Right kidney (tissue), 1 donor: ENCODE measurements around the gene ACP1.

Experiments used
- DNase-seq: peaks from one replicate; pipeline ENCODE4 v3.0.0-alpha.2; 2016

The ACP1 gene

DNA sequence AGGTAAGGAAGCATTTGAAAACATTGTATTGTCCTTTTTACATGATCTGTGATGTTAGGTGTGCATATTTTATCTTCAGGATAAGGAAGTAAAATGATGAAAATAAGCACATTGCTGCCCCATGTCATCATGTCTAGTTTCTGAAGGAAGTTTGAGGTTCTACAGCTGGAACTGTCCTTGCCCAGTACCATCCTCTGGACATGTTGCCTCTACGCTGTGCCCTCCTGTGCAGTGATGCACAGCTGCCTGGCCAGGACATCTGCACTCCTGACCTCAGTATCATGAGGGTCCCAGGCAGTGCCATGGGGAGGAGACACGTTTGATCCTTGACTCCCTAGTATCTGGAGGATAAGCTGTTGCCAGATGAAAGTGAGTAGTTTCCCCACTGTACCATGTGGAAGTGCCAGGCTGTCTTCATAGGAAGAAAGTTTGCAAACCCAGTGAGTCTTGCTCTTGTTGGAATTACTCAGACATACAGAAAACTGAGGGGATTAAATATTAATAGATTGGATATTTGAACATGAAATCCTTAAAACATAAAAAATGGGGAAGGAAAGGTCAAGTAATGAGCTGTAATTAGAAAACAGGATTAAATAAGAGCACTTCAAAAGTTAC is 13.7 kb downstream of the ACP1 start:
- no peak for DNase-seq

DNA sequence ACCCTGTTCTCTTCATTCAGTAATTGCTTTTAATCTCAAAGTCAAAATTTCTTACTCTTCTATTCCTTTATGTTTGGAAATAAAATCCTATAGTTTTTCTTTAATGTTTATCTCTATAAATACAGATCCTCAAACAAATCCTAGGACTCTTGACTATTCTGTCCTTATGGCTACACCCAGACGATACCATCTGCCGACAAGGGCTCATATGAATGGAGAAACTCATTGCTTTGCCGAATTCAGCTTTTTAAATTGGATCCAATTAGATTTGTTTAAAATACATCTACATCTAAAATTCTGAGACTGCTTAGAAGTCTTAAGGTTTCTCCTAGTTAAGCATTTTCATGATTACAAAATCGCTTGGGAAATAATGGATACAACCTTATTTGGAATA is 14.2 kb downstream of the ACP1 start:
- DNase-seq: no peak

DNA sequence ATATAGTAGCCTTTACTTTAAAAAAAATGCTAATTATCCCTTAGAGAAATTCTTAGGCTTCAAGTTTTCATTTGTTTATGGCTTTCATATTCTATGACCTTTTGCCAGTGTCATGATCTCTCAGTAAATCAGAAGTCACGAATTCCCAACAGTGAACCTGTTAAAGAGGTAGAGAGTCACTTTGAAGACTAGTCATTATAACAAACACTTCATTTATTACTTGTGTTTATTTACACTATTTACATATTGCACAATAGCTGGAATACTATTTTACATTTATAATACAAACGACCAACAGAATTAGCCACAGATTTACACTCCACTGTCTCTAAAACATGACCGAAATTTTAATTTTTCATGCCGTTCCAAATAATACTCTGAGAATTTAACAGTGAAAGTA is 14.6 kb downstream of the ACP1 start:
- DNase-seq: no peak

DNA sequence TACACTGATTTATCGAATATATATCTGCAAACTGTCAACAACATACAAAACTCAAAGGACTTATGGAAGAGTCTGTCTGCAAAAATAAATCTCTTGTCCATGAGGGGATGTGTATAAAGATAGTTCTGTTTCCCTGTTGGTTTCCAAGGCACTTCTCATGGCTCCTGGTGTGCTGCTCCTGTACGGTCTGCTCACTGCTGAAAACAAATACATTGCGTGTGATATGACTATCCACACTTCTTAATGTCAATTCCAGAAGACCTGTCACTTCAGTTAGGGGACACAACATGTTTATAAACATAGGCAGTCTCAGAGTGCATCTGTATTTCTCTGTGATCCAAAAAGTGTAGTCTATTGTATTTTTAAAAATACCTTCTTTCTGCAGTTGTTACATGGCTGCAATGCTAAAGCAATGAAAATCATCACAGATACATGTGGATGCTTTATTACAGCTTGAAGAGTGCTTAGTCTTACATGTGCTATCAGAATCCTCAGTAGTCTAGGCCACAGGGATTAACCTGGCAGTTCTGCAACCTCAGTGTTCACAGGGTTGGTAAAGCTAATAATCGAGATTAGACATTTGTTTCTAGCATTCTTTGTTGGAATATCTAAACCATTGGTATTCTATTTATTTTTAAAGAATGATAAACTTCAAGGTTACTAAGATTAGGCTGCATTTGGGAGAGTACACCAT is 15.4 kb downstream of the ACP1 start:
- DNase-seq: no peak

DNA sequence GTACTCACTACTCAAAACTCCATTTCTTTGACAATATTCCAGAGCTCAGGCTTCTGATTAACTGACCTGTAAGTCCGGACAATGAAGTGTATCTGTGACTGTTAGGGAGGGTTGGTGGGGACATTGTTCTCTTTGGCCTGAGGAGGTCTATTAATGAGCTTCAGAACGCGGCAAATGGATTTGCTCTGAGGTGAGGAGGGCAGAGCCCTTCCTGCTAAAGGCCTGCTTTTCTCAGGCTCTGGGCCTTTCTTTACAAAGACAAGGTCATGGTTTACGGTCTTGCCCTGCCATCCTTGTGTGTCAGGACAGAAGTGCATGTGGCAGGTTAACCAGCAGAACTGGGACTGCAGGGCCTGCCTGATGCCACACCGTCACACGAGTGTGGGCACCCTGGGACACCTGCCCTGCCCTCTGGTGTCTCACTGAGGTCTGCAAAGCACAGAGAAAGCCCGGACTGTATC is 15.9 kb downstream of the ACP1 start:
- no peak for DNase-seq

DNA sequence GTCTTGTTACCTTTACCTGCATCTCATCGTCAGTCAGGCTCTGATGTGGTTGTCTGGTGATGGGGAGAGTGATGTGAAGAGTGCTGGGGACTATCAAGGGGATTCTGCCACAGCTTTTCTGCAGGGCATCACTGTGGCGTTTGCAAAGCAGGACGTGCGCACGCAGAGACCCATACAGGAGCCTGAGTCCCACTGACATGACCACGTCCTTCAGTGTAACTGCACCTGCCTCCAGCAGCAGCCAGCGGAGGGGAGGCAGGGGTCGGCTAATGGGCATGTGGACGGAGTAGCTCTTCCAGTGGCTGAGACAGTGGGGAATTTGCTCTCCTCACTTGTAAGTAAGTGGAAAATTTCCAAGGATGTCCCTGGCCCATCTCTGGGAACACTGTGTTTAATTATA is 16.6 kb downstream of the ACP1 start:
- DNase-seq: no peak

DNA sequence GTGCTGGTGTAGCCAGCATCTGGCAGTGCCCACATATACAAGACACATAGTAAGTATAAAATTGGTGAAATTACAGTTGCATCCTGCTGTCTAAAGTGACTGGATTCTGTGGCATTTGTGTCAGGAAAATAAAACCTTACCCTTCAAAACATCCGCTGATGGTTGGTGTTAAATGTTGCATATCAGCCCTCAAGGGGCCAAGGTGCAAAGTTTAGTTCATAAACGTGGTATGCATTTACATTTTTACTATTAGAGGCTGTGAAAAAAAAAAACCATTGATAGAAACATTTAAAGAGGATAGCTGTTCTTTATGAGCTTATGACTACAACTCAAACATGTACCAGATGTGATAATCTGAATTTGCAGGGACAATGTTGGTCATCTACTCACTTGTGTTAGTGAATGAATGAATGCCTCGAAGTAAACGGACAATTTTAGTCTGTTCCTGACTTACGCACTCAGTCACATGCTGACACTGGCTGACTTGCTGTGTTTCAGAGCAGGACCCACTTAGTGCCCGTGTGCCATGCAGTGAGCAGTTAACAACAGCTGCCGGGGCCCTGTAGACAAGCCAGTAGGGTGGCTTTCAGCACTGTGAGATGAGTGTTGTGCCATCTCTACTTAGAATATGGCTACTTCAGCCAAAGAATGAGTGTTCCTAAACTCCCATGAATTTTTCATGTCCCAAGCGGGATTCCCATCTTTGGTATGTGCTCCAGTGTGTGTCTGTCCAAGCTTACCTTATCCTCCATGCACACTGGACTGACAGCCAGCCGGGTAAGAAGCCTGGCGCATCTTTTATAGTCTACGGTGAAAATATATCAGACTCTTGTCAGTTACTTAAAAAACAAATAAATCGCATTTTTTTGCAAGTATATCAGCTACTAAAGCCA is 17.9 kb downstream of the ACP1 start:
- no peak for DNase-seq

DNA sequence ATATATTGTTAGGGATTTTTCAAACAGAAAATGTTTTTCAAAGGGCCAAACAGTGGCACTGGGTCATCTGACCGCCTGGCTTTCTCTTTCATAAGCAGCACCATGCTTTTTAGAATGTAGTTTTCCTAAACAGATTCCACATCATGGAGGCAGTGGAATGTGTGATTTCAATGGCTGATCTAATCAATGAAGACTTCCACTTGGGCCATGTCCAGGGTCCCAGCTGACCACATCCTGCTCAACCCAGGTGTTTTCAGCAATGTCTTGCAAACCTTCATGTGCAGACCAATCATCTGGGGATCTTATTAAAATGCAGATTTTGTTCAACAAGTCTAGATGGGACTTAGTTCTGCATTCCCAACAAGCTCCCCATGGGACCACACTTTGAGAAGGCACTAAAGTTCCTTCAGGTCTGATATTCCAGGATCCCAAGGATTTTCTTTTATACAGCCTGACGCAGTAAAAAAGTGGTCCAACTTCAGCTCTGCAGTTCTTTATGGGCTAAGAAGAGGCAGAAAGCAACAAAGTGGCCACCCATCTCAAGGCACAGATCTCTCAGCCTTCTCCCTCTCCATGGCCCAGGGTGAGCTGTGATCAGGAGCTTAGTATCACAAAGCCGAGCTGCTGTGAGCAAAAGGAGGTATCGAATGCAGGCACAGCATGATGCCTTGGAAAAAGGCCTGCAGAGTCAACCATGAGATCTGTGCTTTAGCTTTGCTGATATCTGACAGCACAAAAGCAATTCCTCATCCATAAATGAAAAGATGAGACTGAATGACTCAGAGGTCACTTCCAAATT is 19.4 kb downstream of the ACP1 start:
- no peak for DNase-seq

DNA sequence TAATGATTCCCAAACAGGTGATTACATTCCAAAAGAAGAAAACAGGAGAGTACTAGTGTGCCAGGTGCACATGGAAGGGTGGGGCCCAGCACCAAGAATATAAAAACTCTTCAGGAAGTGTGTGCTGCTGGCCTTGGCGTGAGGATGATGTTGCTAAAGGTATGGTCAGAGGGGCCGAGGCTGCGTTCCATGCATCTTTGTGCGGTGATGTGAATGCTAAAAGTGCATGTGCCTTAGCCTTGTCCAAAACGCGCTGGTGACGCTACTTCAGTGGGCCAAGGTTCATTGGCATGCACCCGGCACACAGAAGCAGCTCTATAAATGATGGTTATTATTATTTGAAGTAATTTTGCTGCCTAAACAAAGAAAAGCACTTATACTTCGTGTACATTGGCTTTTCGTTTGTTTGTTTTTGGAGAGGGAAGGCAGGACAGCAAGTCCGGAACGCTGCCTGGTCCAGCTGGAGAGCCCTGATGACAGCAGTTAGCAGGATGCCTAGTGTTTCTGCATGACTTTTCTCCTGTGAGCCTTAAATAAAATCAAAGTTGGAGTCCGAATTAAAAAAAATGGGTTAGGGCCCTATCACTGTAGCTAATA is 20.2 kb downstream of the ACP1 start:
- DNase-seq: no peak

DNA sequence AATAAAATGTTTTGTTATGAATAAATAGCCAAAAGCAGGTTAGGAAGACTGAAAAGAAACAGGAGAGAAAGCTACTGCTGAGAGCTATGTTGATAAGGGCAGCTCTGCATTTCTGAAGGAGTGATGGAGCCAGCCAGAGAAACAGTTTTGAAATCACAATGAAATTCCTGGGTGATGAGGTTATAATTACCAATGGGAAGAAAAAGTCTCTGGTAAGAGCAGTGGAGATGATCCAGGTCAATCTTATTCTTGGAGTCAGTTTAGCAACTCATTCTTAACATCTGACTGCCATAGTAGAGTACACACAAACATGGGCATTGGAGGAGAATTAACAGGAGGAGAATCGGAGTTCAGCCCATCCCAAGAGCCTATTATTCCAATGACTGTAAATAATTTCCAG is 20.8 kb downstream of the ACP1 start:
- DNase-seq: no peak

DNA sequence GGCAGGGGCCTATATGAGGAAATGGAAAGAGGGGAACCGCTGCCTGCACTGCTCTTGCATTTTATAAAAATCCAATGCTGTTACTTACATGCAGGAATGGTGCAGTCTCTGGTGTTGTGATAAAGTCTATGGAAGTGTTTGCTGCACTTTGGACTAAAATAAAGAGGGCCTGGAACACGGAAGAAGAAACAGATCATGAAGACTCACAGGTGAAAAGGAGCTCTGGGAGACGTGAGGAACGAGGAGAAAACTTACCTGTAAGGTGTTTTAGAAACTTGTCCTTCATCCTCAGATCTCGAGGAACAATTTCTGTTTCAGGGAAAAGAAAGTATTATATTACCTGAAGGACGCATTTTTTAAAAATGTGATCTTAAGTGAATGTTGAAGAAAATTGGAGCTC is 21.3 kb downstream of the ACP1 start:
- no peak for DNase-seq

DNA sequence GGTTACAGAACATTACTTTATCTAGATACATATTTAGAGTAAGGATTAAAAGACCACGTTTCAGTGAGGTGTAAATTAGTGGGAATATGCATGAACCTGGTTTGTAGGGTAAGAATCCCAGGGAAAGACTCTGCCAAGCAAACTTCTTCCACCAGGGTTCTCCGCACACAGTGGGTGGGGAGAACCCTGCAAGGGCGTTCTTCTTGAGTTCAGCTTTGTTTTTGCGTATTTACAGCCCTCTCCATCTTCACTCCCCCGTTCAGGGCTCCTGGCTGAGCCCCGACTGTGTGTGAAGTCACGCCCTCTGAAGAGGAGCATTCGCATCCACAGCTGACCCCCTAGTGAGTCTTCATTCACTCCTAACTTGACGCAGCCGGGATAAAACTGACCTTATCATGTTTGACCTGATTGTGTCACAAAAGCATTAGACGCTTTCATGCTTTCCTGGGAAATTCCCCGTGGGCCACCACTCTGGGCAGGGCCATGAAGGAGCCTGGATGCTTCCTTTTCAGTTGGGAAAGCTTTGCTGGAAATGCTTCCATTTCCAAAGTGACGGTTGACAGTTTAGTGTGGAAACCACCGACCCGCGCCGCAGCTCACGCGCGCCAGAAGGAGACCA is 22.1 kb downstream of the ACP1 start:
- no peak for DNase-seq

DNA sequence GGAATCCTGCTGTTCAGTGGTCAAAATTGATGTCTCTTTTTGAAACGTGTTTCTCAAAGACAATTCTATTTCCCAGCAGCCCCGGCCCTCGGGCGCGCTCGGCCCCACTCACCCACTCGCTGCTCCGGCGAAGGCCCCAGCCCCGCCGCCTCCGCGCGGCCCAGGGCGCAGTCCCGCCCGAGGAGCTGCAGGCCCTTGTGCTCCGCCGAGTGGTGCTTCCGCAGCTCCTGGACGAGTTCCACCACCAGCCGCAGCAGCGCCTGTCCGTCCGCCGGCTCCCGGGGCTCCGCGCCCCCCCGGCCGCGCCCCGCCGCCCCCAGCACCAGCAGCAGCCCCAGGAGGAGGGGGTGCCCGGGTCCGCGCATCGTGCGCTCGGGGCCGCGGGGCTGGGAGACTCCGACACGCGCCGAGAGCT is 22.7 kb downstream of the ACP1 start:
- peak; percentile 67 for DNase-seq

DNA sequence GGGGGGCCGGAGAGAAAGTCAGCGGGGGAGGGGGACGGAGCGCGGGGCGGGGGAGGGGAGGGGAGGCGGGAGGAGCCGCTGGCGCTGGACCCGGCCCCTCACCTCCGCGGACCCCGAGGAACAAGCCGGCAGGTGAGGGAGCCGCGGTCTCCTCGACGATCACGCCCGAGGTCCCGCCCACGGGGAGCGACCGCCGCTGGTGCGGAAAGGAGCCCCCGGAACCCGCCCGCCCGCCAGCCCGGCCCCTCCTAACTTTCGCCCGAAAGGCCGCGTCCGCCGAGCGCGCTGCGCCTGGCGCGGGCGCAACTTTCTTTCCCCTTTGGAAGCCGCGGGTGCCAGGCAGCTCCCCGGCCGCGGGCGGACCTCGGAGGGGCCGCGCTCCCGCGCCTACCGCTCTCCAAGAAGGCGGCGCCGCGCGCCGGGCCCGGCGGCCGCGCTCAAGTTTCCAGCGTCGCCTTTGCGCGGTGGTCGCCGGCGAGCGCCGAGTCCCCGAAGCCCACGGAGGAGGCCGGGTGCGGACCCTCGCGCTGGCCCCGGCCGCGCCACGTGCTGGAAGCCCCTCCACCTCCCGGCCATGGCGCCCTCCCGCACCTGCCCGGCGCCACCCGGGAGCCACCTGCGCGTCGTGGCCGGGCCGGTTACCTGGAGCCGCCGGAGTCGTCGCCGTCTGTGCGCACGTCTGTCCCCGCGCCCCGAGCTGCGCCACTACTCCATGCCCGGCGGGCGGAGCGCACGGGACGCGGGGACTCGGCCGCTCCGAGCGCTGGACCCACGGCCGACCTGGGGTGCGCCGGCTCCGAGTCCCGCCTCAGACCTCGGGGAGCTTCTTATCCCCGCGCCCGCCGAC is 23.4 kb downstream of the ACP1 start, which contains the start of gene ALKAL2:
ALKAL2 (minus strand) TSS at position 181 of the 847 bp plus-strand sequence. CDS start 256 bp downstream, outside the sequence.
- DNase-seq: peak; percentile 72

DNA sequence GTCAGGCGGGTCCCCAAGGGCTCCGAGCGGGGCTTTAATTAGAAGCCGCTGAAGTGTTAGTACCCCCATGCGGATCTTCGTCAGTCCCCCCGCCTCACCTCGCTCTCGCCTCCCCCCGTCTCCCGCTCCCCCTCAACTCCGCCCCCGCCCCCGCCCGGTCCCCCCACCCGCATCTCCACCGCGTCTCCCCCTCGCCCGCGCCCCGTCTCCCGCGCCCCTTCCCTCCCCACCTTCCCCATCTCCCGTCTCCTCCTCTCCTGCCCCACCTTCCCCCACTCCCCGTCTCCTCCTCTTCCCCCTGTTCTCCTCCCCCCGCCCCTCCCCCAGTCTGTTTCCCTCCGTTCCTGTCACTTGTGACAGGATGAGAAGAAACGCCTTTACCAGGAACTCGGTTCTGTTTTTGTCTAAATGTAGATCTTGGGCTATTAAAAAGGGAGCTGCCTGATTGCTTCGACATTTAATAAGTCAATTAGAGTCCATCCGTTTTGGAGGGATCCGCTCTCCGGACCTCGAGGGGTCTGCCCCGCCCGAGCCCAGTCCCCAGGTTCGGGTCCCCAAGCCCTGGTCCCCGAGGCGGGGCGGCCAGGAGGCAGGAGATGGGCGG is 24.1 kb downstream of the ACP1 start:
- DNase-seq: no peak

DNA sequence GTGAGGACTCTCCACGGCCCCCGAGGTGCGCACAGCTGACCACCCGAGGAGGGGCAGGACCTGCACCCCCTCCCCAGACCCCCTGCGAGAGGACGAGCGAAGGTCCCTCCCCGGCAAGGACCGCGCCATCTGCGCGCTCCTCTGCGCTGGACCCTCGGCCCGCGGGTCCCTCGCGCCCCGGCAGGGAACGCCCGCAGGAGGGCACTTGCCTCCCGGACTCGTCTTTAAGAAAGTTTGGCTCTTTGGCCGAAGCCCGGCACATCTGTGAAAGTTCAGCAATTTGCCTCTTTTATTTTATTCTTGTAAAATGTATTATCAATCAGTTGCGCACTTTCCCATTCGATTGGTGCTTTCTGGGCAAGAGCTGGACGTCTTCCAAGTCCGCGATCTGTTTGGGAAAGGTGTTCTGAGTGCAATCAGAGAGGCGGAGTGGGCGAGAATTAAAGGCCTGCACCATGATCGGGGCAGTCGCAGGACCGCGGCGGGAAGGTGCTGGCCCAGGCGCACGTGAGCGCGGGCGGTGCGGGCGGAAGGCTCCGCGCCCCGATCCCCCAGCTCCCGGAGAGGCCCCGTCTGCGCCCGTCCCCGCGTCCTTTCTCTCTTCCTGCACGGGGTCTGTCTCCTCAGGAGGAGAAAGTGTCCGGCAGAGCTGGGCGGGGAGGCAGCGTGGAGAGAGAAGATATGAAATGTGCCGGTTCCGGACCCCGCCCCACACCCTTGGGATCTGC is 24.8 kb downstream of the ACP1 start:
- peak; percentile 72 for DNase-seq

DNA sequence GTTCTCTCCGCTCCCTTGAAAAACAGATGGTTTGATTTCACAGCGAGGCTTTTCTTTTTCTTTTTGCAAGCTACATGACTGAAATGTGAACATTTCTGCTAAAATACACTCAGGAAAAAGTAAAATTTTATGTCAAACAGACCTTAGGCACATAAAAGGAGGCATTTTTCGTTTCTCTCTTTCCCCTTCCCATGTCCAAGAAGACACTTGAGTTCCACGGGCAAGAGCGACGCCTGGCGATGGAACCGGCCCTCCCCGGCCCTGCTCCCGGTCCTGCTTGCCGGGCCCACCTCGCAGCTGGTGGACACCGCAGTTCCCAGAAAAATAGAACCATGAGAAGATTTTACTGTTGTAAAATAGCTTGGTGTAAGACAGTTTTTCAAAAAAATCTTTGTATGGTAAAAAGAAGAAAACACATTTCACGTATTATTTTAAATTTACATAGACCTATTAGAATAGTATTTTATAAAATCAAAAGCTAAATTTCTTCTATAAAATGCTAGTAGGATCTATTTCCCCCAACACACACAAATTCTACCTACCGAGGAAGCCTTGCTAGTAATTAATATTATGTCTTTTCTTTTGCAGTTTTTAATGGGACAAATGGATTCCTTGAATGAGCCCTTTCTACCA is 25.5 kb downstream of the ACP1 start:
- DNase-seq: no peak

DNA sequence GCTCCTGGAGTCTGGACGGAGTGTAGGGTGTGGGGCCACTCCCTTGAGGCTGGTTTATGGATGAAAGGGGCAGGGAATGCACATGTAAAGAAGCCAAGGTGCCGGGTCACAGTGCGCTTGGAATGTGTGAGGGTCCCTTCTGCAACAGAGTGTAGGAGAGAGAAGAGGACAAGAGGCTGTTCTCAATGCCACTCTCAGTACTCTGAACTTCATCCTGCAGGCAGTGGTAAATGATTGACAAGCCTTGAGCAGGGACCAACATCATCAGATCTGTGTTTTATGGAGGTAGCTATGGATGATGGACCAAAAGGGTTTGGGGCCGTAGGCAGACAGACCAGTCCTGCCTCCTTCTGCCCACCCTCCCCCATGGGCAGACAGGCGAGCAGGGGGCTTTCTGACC is 30.3 kb downstream of the ACP1 start:
- no peak for DNase-seq

DNA sequence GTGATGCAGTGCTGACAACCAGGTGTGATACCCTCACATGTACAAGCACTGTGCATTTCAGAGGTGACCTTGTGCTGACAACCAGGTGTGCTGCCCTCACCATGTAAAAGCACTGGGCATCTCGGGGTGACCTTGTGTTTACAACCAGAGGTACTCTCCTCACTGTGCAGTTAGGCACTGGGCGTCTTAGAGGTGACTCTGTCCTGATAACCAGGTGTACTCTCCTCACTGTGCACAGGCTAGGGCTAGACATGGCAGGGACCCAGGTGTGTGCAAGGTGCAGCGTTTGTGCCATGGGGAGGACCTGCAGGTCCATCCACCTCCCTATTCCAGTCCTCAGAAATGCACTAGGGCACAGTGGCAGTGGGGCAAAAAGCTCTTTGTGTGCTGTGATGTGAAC is 31.6 kb downstream of the ACP1 start:
- DNase-seq: no peak
